Measurements from ENCODE around the gene TMX1.

Gene TMX1

DNA sequence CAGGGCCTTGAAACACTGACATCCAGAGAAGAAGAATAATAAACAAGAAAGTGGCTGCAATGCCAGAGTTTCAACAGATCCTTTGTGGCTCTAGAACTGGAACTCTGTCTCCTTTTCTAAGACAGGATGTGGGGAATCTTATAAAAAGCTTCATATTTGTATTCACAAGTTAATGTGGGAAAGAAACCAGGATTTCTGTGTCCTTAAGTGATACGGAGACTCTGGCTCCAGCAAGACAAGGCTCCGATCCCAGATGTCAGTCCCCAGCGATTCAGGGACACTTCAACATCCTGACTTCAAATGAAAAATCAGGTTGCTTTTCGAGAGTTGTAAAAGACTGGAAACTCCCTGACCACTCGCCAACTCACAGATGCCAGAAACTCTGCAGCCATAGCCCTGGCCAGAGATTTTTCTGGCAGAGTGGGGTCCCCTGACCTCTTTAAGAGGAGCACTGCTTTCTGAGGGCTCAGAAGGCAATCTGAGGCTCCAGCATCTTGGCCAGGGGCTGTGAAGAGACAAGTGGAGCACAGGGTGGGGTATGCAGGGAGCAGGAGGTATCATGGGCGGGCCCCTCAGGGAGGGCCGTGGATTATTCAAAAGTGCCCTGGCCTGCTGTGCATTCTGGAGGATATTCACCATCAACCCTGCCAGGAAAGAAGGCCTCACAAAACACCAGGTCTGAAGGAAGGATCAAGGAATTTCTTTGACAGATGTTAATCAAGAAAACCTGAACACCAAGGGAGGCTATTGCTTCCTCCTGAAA lies 53.3 kb downstream of the TMX1 start:
- no peak for DNase-seq (ENCODE audit: low read depth)

DNA sequence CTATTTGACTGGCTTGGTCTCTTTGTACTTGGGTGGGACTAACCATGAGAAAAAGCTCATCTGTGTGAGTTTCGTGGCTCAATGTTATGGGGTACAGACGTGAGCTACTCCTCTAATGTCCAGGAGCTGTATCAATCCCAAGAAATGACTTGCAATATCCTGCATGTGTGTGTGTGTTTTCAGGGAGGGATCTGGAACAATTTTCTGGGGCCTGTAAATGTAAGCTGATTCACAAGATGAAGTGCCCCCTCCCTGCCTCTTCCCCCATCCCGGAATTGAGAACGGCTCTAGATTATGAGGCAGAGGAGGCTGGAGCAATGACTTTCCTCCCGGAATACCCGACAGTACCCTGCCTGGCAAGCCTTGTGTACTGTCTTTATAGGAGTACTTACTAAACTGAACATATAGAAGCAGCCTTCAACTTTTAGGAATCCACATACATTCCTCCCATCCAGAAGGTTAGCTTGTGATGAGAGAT lies 53.9 kb downstream of the TMX1 start:
- no peak for DNase-seq (ENCODE audit: low read depth)

DNA sequence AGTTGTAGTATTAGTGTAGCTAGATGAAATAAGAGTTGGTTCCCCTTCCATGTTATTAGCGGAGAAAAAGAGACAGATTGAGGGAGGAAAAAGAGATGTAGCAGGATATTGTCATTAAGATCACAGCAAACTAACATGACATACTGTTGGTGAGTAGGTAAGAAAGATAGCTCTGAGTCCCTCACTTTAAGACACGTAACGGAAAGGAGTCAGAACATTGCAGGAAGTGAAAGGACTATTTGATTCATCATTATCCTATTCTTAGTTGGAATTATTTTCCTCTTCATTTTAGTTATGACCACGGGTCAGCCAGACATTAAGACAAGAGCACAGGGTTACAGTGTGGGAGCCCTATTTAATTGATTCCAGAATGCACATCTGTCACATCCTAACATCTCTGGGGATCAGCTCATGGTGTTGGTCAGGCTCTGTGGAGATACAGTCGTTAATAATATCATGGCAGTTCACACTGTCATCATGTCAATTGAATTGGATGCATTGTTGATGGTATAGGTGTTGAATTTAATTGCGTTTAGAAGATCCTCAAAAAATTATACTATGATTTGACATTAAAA lies 55.0 kb downstream of the TMX1 start:
- DNase-seq (ENCODE audit: low read depth) = no peak

DNA sequence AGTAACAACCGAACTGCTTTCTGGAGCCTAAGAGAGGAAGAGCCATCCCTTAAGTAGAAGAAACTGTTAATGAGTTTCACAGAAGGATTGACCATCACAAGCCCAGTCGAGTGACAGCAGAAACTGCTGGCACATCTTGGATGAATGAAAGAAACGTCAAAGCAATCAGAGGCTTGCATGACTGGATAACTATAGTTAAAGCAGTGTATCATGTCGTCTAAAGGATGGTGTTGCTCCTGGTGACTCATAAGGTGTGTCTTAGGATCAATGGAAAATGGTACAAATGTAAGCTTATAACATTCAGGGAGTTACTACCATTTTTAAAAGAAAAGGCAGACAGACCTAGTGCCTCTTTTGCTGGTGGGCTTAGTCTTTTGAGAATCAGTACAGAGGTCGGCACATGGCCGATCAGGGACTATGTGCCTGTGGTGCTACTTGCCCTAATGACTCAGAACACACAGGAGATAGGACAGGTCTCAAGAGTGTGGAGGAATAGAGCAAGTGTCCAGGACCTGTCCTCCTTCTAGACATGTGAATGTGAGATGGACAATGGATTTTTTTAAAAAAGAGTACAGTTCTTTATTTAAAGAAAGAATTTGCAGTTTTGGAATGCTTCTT lies 55.7 kb downstream of the TMX1 start:
- no peak for DNase-seq (ENCODE audit: low read depth)

DNA sequence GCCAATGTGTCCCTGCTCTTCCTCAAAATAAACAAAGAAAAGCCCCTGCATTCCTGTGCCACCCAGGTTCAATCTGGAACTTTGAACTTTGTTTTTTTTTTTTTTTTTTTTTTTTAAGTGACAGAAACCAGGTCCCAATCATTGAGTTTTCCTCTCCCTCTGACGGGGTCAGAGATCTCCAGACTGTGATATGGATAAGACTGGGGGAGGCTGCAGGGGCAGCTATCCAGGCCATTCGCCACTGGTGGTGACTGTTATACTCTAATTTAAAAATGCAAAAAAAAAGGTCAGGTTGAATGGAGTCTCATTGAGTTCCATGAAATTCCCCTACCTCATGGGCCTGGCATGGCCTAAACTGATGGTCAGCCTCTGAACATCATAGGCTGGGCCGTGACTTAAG lies 57.0 kb downstream of the TMX1 start:
- no peak for DNase-seq (ENCODE audit: low read depth)

DNA sequence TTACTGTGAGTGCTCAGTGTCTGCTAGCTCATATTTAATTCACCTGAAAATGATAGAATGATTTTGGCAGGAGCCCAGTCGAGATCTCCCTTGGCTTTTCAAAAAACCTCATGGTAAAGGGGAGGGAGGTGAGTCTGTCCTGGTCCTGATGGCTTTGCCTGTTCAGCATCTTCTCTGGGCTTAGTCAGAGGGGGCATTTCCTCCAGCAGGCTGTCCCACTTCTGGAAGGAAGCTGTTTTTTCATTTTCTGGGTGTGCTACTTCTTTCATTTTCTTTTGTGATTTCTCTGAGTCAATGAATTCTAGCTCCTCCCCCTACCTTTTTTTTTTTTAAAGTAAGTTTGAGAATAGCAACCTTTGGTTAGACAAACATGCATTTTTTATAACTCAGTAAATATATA lies 58.8 kb downstream of the TMX1 start:
- no peak for DNase-seq (ENCODE audit: low read depth)

DNA sequence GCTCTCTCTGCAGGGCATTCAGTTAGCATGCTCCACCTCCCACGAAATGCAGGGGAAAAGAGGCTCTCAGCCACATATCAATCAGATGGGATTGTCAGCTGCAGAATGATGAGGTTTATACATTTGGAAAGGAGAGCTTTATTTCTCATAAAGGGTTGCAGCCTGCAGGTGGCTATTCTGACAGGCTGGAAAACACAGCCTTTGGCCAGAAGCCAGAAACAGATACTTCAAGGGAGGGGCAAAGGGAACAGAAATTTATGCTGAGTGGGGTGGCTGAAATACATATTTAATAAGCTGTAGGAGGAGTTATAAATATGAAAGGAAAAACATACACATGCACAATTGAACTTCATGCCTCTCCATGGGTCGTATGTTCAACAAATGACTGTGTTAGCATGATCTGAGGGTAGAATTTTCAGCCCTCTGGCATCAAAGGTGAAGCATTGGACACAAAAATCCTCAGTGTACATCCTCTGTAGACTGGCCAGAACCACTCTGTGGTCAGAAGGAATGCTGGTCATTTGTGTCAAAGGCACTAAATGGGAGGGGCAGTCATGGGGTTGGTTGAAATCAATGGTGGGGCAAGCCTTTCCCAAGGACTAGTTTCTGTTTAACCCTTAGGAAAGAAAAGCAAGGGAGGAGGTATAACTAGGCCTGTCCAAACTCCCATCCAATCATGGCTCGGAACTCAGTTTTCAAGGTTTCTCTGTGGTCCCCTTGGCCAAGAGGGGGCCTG lies 62.4 kb downstream of the TMX1 start:
- DNase-seq (ENCODE audit: low read depth) = no peak

DNA sequence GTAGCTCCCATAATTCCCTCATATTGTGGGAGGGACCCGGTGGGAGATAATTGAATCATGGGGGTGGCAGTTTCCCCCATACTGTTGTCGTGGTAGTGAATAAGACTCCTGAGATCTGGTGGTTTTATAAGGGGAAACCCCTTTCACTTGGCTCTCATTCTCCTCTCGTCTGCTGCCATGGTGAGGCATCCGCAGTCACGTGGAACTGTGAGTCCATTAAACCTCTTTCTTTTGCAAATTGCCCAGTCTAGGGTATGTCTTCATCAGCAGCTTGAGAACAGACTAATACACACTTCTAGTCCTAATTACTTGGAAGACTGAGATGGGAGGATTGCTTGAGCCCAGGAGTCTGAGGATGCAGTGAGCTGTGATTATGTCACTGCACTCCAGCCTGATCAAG lies 64.4 kb downstream of the TMX1 start:
- DNase-seq (ENCODE audit: low read depth) = no peak

DNA sequence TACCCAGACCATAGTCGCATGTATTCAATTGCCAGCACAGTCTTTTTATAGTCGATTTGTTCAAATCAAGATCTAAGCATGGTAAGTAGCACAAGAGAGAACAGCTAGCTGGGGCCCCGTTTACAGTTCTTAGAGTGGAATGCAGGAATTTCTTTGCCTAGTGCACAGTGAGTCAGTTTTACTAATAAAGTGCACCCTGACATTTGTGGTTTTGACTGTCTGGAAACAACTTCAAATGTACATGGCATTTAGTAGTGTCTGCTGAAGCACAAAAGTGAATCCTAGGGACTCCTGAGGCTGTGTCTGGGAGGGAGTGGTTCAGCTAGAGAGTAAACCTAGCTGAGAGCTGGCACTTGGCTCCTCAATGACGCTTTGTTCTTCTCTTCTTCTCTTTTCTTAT lies 64.9 kb downstream of the TMX1 start:
- no peak for DNase-seq (ENCODE audit: low read depth)

DNA sequence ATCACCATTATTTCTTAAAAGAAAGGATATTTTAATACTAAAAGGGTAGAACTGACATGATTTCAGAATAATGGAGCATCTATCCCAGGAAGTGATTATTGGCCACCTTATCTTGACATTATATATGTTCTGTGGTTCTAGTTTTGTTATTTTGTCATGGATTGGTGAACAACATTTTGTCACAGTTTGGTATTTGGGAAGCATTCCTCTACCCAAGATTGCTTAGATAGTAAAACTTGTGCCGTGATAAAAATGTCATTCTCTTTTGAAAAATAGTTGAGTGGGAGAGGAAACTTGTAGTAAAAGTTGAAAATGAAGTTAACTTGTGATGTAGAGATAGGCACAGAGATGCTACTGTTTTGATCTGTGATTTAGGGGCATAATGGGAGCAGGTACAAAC lies 65.7 kb downstream of the TMX1 start:
- DNase-seq (ENCODE audit: low read depth) = no peak

Measured in activated T-helper 1 cell treated with Interleukin-2 at 50 U/mL for 16 hours (primary cell).